ENCODE data around the gene NRTN.

- TF ChIP-seq, protein P1, sequence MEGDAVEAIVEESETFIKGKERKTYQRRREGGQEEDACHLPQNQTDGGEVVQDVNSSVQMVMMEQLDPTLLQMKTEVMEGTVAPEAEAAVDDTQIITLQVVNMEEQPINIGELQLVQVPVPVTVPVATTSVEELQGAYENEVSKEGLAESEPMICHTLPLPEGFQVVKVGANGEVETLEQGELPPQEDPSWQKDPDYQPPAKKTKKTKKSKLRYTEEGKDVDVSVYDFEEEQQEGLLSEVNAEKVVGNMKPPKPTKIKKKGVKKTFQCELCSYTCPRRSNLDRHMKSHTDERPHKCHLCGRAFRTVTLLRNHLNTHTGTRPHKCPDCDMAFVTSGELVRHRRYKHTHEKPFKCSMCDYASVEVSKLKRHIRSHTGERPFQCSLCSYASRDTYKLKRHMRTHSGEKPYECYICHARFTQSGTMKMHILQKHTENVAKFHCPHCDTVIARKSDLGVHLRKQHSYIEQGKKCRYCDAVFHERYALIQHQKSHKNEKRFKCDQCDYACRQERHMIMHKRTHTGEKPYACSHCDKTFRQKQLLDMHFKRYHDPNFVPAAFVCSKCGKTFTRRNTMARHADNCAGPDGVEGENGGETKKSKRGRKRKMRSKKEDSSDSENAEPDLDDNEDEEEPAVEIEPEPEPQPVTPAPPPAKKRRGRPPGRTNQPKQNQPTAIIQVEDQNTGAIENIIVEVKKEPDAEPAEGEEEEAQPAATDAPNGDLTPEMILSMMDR (IDR thresholded peaks at IDR 0.05) = no peak
- TF ChIP-seq POLR2A (IDR thresholded peaks at IDR 0.05) = no peak
Observed at GRCh38 chr19:5792224-5792623, 12.6 kb upstream of the NRTN start.

All from body of pancreas (tissue), 4 donors.